PC-3 (cell line): Measurements from ENCODE around the gene CDKL2. TPM values are rescaled to one million over a fixed set of nuclear protein-coding genes. Genes with fewer than 3 reads are reported as not detected.

Experiments used
- ATAC-seq: fragments of 200-7000 bp; cut with Tn5 transposase; 2 replicates; pipeline ENCODE4 v1.9.1; 2020; ENCODE audit warnings: mild to moderate bottlenecking, moderate library complexity
- BruUV-seq: library from RNA; stranded (reverse); fragments of 400-500 nt; replicated peaks from 2 replicates; lab custom pipeline; 2021; lab: Mats Ljungman, UMichigan
- CTCF ChIA-PET: fragments of 300-600 bp; sonication (Branson Sonifier 250); formaldehyde crosslinking; loops from one replicate; lab custom pipeline; 2022; ENCODE audit warnings: antibody characterized with exemption; lab: Charles Lee
- POLR2A ChIA-PET: fragments of 300-600 bp; sonication (Branson Sonifier 250); formaldehyde crosslinking; loops from one replicate; lab custom pipeline; 2022; ENCODE audit warnings: antibody characterized with exemption; ENCODE audit not compliant: unreplicated experiment; lab: Charles Lee
- DNase-seq: peaks from one replicate; pipeline ENCODE4 v3.0.0-alpha.2; 2015
- H2AFZ ChIP-seq: fragments of 300-600 bp; sonication (generic); 2 replicates; pipeline ENCODE4 v1.6.0; 2016; ENCODE audit warnings: antibody characterized with exemption, low read length
- H3F3A ChIP-seq: fragments of 300-600 bp; sonication (generic); one replicate; pipeline ENCODE4 v1.6.0; 2017; ENCODE audit warnings: antibody characterized with exemption, low read length, control low read depth, mild to moderate bottlenecking; ENCODE audit not compliant: unreplicated experiment
- H3K27ac ChIP-seq: fragments of 300-600 bp; sonication (generic); 2 replicates; pipeline ENCODE4 v1.5.1; 2016; ENCODE audit warnings: mild to moderate bottlenecking, low read length
- H3K27me3 ChIP-seq: fragments of 300-600 bp; sonication (generic); 2 replicates; pipeline ENCODE4 v1.6.1; 2016; ENCODE audit warnings: low read length, mixed read lengths
- H3K36me3 ChIP-seq: fragments of 300-600 bp; sonication (generic); 2 replicates; pipeline ENCODE4 v1.6.1; 2016; ENCODE audit warnings: low read depth, mixed run types, low read length, mixed read lengths
- H3K4me1 ChIP-seq: fragments of 300-600 bp; sonication (generic); 2 replicates; pipeline ENCODE4 v1.5.1; 2016; ENCODE audit warnings: low read length; ENCODE audit not compliant: insufficient read depth
- H3K4me2 ChIP-seq: fragments of 300-600 bp; sonication (generic); 2 replicates; pipeline ENCODE4 v1.6.0; 2016; ENCODE audit warnings: low read length
- H3K4me3 ChIP-seq: fragments of 300-600 bp; sonication (generic); 2 replicates; pipeline ENCODE4 v1.5.1; 2016; ENCODE audit warnings: mild to moderate bottlenecking, low read length, mixed read lengths
- H3K79me2 ChIP-seq: fragments of 300-600 bp; sonication (generic); 2 replicates; pipeline ENCODE4 v1.6.1; 2017; ENCODE audit warnings: low read length, mixed read lengths
- H3K9ac ChIP-seq: fragments of 300-600 bp; sonication (generic); 2 replicates; pipeline ENCODE4 v1.6.0; 2016; ENCODE audit warnings: mild to moderate bottlenecking, low read length
- H3K9me2 ChIP-seq: fragments of 300-600 bp; sonication (generic); replicated peaks from 2 replicates; pipeline ENCODE4 v1.6.1; 2016; ENCODE audit warnings: mixed run types, low read length, mixed read lengths
- H3K9me3 ChIP-seq: fragments of 300-600 bp; sonication (generic); 2 replicates; pipeline ENCODE4 v1.6.1; 2016; ENCODE audit warnings: low read length, mixed read lengths
- H4K20me1 ChIP-seq: fragments of 300-600 bp; sonication (generic); 2 replicates; pipeline ENCODE4 v1.6.1; 2016; ENCODE audit warnings: low read length, mixed read lengths
- CTCF ChIP-seq: fragments of 300-600 bp; sonication (generic); conservative IDR thresholded peaks from 2 replicates; pipeline ENCODE4 v1.5.1; 2017; ENCODE audit warnings: antibody characterized with exemption, low read depth, mild to moderate bottlenecking, low read length
- EZH2 ChIP-seq: fragments of 300-600 bp; sonication (generic); IDR thresholded peaks from one replicate; pipeline ENCODE4 v1.6.1; 2017; ENCODE audit warnings: antibody characterized with exemption, mild to moderate bottlenecking, low read length; ENCODE audit not compliant: unreplicated experiment
- EZH2phosphoT487 ChIP-seq: fragments of 300-600 bp; sonication (generic); IDR thresholded peaks from 2 replicates; pipeline ENCODE4 v1.6.1; 2018; ENCODE audit warnings: mild to moderate bottlenecking, antibody characterized with exemption, low read length, borderline replicate concordance
- intact Hi-C: fragments of 100-400 bp; cut with micrococcal nuclease; formaldehyde crosslinking; loops from 2 replicates; pipeline ENCODE4 v1.9.0; 2023
- total RNA-seq: library from RNA; depleted of rRNA; stranded (reverse); fragments of >200 nt; gene quantifications from 2 replicates; pipeline ENCODE4 v1.2.3, GENCODE V29; 2014

CDKL2 gene
- total RNA-seq, 1 experiment from 2014 or later: 0.55 TPM

GRCh38 chr4:75634281-75634680 lies 4.0 kb upstream of the CDKL2 start:
- no peak overlapping the region for H3K9ac ChIP-seq
- no peak overlapping the region for H3K4me2 ChIP-seq
- TF ChIP-seq EZH2phosphoT487: no peak
- TF ChIP-seq EZH2: no peak
- no peak for TF ChIP-seq CTCF
- DNase-seq (peak; percentile 49), ATAC-seq (no peak)
- H2AFZ ChIP-seq: no peak overlapping the region
- H3K4me3 ChIP-seq: no peak overlapping the region
- H3K36me3 ChIP-seq: no peaks in the 10 kb centered on the region
- intact Hi-C loops: no loop called here
- no peaks in the 10 kb centered on the region for H4K20me1 ChIP-seq
- no peak overlapping the region for H3K27ac ChIP-seq
- ChIA-PET CTCF (no interaction called here), POLR2A (no interaction called here)
- H3K27me3 ChIP-seq: no peaks in the 10 kb centered on the region
- H3K9me3 ChIP-seq: no peaks in the 10 kb centered on the region
- BruUV-seq: no TSS peak
- no peaks in the 10 kb centered on the region for H3K79me2 ChIP-seq
- no peaks in the 10 kb centered on the region for H3F3A ChIP-seq
- no peaks in the 10 kb centered on the region for H3K9me2 ChIP-seq
- H3K4me1 ChIP-seq: peaks cover 3% of the 10 kb centered on the region; the same call in 1 of the 2 replicates

GRCh38 chr4:75633846-75634245 lies 3.5 kb upstream of the CDKL2 start:
- intact Hi-C loops: no loop called here

More at GRCh38 chr4:75633846-75634245, 3.5 kb upstream of the CDKL2 start:
- Histone ChIP-seq H4K20me1 (no peaks in the 10 kb centered on the region), H3K36me3 (no peaks in the 10 kb centered on the region), H2AFZ (no peak overlapping the region), H3K9me3 (no peaks in the 10 kb centered on the region), H3K27me3 (no peaks in the 10 kb centered on the region), H3F3A (no peaks in the 10 kb centered on the region), H3K9ac (no peak overlapping the region), H3K4me2 (no peak overlapping the region), H3K4me3 (no peak overlapping the region), H3K79me2 (no peaks in the 10 kb centered on the region), H3K9me2 (no peaks in the 10 kb centered on the region), H3K4me1 (peaks cover 3% of the 10 kb centered on the region; the same call in 1 of the 2 replicates), H3K27ac (no peak overlapping the region)
- ChIA-PET CTCF (no interaction called here), POLR2A (no interaction called here)
- no TSS peak for BruUV-seq
- ATAC-seq (no peak), DNase-seq (no peak)
- TF ChIP-seq CTCF (no peak), EZH2phosphoT487 (no peak), EZH2 (no peak)
